HepG2 (cell line): ENCODE data around the gene MAN1A2. TPM values are rescaled to one million over a fixed set of nuclear protein-coding genes. Genes with fewer than 3 reads are reported as not detected.

Experiments
- ATAD3A ChIP-seq: sonication (generic); formaldehyde crosslinking; IDR thresholded peaks from 2 replicates; pipeline ENCODE4 v1.4.0; 2020; ENCODE audit warnings: missing genetic modification reagents
- CTCF ChIP-seq: sonication (generic); formaldehyde crosslinking; IDR thresholded peaks from 2 replicates; pipeline ENCODE4 v1.5.0; 2020; ENCODE audit warnings: mild to moderate bottlenecking, missing genetic modification reagents, moderate library complexity
- FOXK2 ChIP-seq: fragments of 450-650 bp; IDR thresholded peaks from 2 replicates; pipeline ENCODE4 v1.6.1; 2016
- IRF2 ChIP-seq: IDR thresholded peaks from 2 replicates; pipeline ENCODE4 v1.6.1; 2018; ENCODE audit warnings: missing genetic modification reagents, missing compliant biosample characterization
- MBD4 ChIP-seq: IDR thresholded peaks from 2 replicates; pipeline ENCODE4 v1.6.1; 2012; ENCODE audit warnings: low read length, inconsistent platforms, borderline replicate concordance
- MTA3 ChIP-seq: sonication (generic); formaldehyde crosslinking; IDR thresholded peaks from 2 replicates; pipeline ENCODE4 v1.4.0; 2020; ENCODE audit warnings: missing genetic modification reagents
- RAD21 ChIP-seq: fragments of 450-650 bp; formaldehyde crosslinking; IDR thresholded peaks from 2 replicates; pipeline ENCODE4 v1.5.0; 2020; ENCODE audit warnings: mild to moderate bottlenecking
- STAG1 ChIP-seq: sonication (generic); formaldehyde crosslinking; IDR thresholded peaks from 2 replicates; pipeline ENCODE4 v1.4.0; 2020; ENCODE audit warnings: missing genetic modification reagents
- TBX3 ChIP-seq: fragments of 450-650 bp; IDR thresholded peaks from 2 replicates; pipeline ENCODE4 v1.6.1; 2017; ENCODE audit warnings: antibody characterized with exemption, mild to moderate bottlenecking, inconsistent platforms, borderline replicate concordance
- ZFP41 ChIP-seq: sonication (generic); formaldehyde crosslinking; IDR thresholded peaks from 2 replicates; pipeline ENCODE4 v1.4.0; 2020; ENCODE audit warnings: mild to moderate bottlenecking, missing genetic modification reagents, borderline replicate concordance
- ZMAT5 ChIP-seq: sonication (generic); formaldehyde crosslinking; IDR thresholded peaks from 2 replicates; pipeline ENCODE4 v1.5.0; 2020; ENCODE audit warnings: mild to moderate bottlenecking, low read depth, missing genetic modification reagents, borderline replicate concordance
- ZNF362 ChIP-seq: sonication (generic); formaldehyde crosslinking; IDR thresholded peaks from 2 replicates; pipeline ENCODE4 v1.4.0; 2020; ENCODE audit warnings: missing genetic modification reagents, mild to moderate bottlenecking, borderline replicate concordance
- polyA plus RNA-seq, 8 experiments: library from polyadenylated mRNA; depleted of rRNA in 3 of 8; stranded (reverse) in 7 of 8; unstranded in 1 of 8; fragments of >200 nt; fragmentation: Illumina TruSeq in 4 of 8; extraction: Trizol in 4 of 8; gene quantifications; 2 replicates each; pipeline versions ENCODE4 v1.2.1 to v1.2.3, GENCODE V29; 2011 to 2016; ENCODE audit warnings: low read depth in 4 of 8, missing spikeins in 1 of 8, mixed read lengths in 1 of 8; ENCODE audit not compliant: insufficient read depth in 1 of 8
- total RNA-seq, 5 experiments: library from RNA; depleted of rRNA; stranded (reverse); fragments of >200 nt; fragmentation: Illumina TruSeq; extraction: Trizol; gene quantifications; 2 replicates each; pipeline ENCODE4 v1.2.3, GENCODE V29; 2016; ENCODE audit warnings: low read depth in 1 of 5
- TF ChIP-seq, protein P1 (sequence below): sonication (generic); formaldehyde crosslinking; IDR thresholded peaks from 2 replicates; pipeline ENCODE4 v1.4.0; 2020; ENCODE audit warnings: mild to moderate bottlenecking, missing genetic modification reagents

The MAN1A2 gene
- total and polyA plus RNA-seq, 2 of the 13 experiments (the other 11 are each of a cell fraction or from before 2014, with no cell fraction given), result 8.0 to 19.9 TPM

DNA sequence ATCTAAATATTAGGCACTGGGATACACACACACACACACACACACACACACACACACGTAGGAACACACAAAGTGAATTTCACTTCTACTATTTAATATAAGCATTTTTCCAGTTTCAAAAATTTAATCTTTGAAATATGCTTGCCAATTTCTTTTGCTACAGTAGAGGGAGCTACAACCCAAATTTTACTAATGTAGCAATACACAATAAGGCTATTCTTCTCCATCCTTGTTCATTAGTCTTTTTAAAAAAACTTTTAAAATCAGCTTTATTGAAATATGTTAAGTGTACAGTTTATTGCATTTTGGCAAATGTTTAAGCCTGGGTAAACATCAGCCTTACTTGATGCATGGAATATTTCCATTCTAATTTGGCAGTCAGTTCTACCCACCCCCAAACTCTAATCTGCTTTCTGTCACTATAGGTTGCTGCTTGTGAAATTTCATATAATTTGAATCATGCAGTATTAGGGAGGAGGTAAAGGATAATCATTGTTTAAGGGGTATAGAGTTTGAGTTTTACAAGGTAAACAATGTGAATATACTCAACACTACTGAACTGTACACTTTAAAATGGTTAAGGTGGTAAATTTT is 145.6 kb downstream of the MAN1A2 start (continued):
- peak; percentile 52 for TF ChIP-seq CTCF
- no peak for TF ChIP-seq ZNF362 (CRISPR knock-in tag)
- TF ChIP-seq MTA3 (CRISPR knock-in tag), result no peak
- no peak for TF ChIP-seq FOXK2
- no peak for TF ChIP-seq ZMAT5
- TF ChIP-seq STAG1 (CRISPR knock-in tag), result peak; percentile 62
- no peak for TF ChIP-seq ZFP41 (CRISPR knock-in tag)
- TF ChIP-seq, protein P1, sequence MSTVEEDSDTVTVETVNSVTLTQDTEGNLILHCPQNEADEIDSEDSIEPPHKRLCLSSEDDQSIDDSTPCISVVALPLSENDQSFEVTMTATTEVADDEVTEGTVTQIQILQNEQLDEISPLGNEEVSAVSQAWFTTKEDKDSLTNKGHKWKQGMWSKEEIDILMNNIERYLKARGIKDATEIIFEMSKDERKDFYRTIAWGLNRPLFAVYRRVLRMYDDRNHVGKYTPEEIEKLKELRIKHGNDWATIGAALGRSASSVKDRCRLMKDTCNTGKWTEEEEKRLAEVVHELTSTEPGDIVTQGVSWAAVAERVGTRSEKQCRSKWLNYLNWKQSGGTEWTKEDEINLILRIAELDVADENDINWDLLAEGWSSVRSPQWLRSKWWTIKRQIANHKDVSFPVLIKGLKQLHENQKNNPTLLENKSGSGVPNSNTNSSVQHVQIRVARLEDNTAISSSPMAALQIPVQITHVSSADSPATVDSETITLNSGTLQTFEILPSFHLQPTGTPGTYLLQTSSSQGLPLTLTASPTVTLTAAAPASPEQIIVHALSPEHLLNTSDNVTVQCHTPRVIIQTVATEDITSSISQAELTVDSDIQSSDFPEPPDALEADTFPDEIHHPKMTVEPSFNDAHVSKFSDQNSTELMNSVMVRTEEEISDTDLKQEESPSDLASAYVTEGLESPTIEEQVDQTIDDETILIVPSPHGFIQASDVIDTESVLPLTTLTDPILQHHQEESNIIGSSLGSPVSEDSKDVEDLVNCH (CRISPR knock-in tag), result no peak
- TF ChIP-seq ATAD3A (CRISPR knock-in tag), result no peak
- TF ChIP-seq MBD4, result no peak
- TF ChIP-seq RAD21, result peak; percentile 28; the same call in 1 of the 2 replicates
- TF ChIP-seq TBX3, result no peak
- TF ChIP-seq IRF2, result no peak
